ENCODE data around the gene SHB.
A peak's percentile ranks its signal among the peaks of the same experiment; 100 is the strongest.

The SHB gene

DNA sequence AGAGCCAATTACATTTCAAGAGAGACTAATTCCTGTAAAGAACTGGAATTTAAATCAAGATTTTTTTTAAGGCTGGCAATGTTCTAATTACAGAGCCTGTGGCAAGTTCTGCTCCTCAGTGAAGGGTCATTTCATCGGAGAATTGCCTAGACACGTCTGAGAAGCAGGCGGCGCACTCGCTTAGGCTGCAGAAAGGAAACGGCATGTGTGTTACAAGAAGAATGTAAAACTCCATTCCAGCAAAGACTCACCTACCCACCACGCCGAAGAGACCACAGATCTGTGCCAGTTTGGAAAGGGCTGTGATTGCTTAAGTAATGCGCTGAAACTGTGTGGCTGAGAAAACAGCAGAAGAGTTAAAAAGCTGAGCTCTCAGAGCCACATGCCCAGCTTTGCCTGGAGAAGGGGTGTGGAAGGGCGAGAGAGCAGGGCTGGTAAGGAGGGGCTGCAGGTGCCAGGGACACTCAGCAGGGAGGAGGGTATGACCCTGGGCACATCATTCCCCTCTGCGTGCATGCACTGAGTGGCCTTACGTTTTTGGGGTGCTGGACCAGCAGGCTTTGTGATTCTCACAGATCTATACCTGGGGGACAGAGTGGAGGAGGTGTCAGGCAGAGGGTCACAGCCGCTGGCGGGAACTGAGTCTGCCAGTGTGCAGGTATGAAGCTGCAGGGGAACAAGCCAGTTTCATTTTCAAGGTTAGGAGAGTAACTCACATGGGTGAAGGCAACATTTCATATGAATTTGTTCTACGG is 147.3 kb downstream of the SHB start:
- DNase-seq (ENCODE audit: extremely low spot score) = no peak
- ChIA-PET CTCF (no interaction called here), POLR2A (no interaction called here)
- no peak for TF ChIP-seq LEF1 (IDR thresholded peaks at IDR 0.05; ENCODE audit: borderline replicate concordance)
- no peak for TF ChIP-seq NFRKB (IDR thresholded peaks at IDR 0.05)
- TF ChIP-seq TARDBP (IDR thresholded peaks at IDR 0.05) = no peak
- TF ChIP-seq CTBP1 (IDR thresholded peaks at IDR 0.05; ENCODE audit: borderline replicate concordance) = no peak
- TF ChIP-seq L3MBTL2 (conservative IDR thresholded peaks at IDR 0.05) = no peak
- no peak for TF ChIP-seq SUZ12 (IDR thresholded peaks at IDR 0.05)
- TF ChIP-seq SP1 (IDR thresholded peaks at IDR 0.05) = no peak
- TF ChIP-seq BHLHE40 (IDR thresholded peaks at IDR 0.05; ENCODE audit: borderline replicate concordance) = no peak
- TF ChIP-seq FOXK2 (IDR thresholded peaks at IDR 0.05) = no peak
- no peak for TF ChIP-seq FOXM1 (IDR thresholded peaks at IDR 0.05; ENCODE audit: borderline replicate concordance)
- TF ChIP-seq, protein P1, sequence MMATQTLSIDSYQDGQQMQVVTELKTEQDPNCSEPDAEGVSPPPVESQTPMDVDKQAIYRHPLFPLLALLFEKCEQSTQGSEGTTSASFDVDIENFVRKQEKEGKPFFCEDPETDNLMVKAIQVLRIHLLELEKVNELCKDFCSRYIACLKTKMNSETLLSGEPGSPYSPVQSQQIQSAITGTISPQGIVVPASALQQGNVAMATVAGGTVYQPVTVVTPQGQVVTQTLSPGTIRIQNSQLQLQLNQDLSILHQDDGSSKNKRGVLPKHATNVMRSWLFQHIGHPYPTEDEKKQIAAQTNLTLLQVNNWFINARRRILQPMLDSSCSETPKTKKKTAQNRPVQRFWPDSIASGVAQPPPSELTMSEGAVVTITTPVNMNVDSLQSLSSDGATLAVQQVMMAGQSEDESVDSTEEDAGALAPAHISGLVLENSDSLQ (IDR thresholded peaks at IDR 0.05) = no peak
- no peak for TF ChIP-seq ZNF384 (IDR thresholded peaks at IDR 0.05)
- no peak for TF ChIP-seq HDGF (IDR thresholded peaks at IDR 0.05; ENCODE audit: borderline replicate concordance)
- no peak for TF ChIP-seq ARNT (IDR thresholded peaks at IDR 0.05)
- TF ChIP-seq FOXA1 (IDR thresholded peaks at IDR 0.05) = no peak
- no peak for TF ChIP-seq ELF4 (IDR thresholded peaks at IDR 0.05)

DNA sequence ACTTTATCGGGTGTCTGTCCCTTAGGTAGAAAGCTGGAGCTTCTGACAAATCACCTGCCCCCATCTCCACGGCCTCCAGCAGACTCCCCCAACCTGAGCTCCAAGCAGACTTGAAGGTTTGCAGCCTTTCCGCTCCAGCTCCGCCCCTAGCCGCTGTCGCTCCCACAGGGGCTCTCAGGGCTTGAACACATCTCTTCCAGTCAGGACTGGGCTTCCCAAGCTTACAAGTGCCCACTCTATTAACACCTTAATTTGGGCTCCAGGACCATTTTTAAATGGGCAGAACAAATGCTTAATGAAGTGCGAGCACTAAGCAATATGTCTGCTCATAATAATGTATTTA is 147.9 kb downstream of the SHB start:
- TF ChIP-seq ARNT (IDR thresholded peaks at IDR 0.05) (no peak), FOXK2 (IDR thresholded peaks at IDR 0.05) (no peak), L3MBTL2 (conservative IDR thresholded peaks at IDR 0.05) (no peak), ELF4 (IDR thresholded peaks at IDR 0.05) (no peak), LEF1 (IDR thresholded peaks at IDR 0.05; ENCODE audit: borderline replicate concordance) (no peak)
- CTCF ChIA-PET = no interaction called here
- POLR2A ChIA-PET = no interaction called here
- no peak for DNase-seq (ENCODE audit: extremely low spot score)

DNA sequence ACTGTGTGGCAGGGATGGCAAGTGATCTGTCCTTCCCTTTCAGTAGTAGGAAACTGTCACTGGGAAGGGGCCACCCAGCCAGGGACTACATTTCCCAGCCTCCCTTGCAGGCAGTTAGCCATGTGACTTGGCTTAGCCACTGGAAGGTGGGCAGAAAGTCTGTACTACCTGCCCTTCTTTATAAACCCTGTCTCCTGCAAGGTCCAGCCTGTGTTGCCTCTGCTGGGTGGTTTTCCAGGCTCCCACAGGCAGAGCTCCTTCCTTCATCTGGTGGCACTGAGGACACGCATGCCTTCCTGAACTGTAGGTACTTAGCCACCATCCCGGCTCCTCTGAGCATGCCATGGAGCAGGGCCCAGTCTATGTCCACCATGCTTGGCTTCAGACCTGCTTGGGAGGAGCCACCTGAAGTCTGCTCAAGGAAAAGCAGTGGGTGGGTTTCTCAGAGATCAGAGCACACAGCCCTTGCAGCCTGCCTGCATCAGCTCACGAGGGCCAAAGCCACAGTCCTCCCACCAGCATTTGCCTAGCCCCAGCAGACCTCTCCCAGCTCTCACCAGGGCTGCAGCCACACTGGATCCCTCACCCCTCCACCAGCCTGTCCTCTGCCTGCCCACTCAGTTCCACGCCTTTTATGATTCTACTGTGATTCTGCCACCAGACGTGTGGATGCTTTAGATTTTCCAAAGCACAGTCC is 148.4 kb downstream of the SHB start:
- TF ChIP-seq FOXK2 (IDR thresholded peaks at IDR 0.05) (no peak), NFRKB (IDR thresholded peaks at IDR 0.05) (no peak), L3MBTL2 (conservative IDR thresholded peaks at IDR 0.05) (no peak), FOXM1 (IDR thresholded peaks at IDR 0.05; ENCODE audit: borderline replicate concordance) (no peak), ARNT (IDR thresholded peaks at IDR 0.05) (no peak), ELF4 (IDR thresholded peaks at IDR 0.05) (no peak), LEF1 (IDR thresholded peaks at IDR 0.05; ENCODE audit: borderline replicate concordance) (no peak), HDGF (IDR thresholded peaks at IDR 0.05; ENCODE audit: borderline replicate concordance) (no peak), FOXA1 (IDR thresholded peaks at IDR 0.05) (no peak), BHLHE40 (IDR thresholded peaks at IDR 0.05; ENCODE audit: borderline replicate concordance) (no peak), TARDBP (IDR thresholded peaks at IDR 0.05) (no peak)
- TF ChIP-seq, protein P1 (IDR thresholded peaks at IDR 0.05) = no peak
- ChIA-PET POLR2A (no interaction called here), CTCF (no interaction called here)
- DNase-seq (ENCODE audit: extremely low spot score) = peak; percentile 26

DNA sequence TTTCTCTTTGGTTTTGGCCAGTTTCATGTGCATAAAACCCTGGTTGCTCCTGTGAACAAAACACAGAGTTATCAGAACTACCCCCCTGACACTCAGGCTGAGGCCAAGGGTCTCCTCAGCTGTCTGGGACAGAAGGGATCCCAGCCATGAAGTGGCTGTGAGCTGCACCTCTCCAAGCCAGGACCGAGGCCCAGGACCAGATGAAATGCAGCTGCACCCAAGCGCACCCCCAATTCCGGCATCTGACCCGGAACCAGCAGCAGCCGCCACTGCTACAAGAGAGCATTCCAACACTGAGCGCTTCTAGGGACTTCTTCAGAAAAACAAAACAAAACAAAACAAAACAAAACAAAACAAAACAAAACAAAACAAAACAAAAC is 149.1 kb downstream of the SHB start:
- TF ChIP-seq ZNF384 (IDR thresholded peaks at IDR 0.05) (no peak), TARDBP (IDR thresholded peaks at IDR 0.05) (no peak), NFRKB (IDR thresholded peaks at IDR 0.05) (no peak), FOXK2 (IDR thresholded peaks at IDR 0.05) (no peak), SUZ12 (IDR thresholded peaks at IDR 0.05) (no peak), BHLHE40 (IDR thresholded peaks at IDR 0.05; ENCODE audit: borderline replicate concordance) (no peak), ELF4 (IDR thresholded peaks at IDR 0.05) (no peak), LEF1 (IDR thresholded peaks at IDR 0.05; ENCODE audit: borderline replicate concordance) (no peak), CTBP1 (IDR thresholded peaks at IDR 0.05; ENCODE audit: borderline replicate concordance) (no peak)
- TF ChIP-seq, protein P1 (IDR thresholded peaks at IDR 0.05) = no peak
- ChIA-PET CTCF (no interaction called here), POLR2A (no interaction called here)
- no peak for DNase-seq (ENCODE audit: extremely low spot score)

DNA sequence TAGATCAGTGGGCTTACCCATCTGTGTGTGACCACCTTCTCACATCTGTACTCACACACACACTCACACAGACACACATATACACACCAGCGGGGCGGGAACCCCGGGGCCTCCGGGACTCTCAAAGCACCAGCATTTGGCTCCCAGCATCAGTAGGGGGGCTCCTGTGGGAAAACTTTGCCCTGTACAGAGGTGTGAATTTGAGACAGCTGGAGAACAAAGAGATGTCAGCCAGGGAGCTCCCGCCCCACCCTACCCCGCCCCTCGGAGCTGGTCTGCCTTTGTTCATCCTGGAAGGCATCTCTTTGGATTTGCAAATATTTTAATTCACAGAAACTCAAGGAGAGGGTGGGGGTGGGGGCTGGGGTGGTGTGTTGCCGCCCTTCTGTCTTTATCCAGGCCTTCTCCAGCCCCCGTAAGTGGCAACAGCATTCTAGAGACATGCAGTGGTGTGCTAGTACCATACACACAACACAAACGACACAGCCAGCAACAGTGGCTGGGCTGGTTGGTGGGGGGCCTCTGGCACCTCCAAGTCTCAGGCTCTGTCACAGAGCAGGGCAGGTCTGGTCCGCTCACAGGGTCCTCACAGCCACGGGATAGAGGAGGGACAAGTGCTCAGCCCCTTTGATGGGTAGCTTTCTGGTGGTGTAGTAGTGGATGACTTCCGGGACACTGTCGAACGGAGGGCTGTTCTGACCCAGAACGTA is 149.6 kb downstream of the SHB start:
- TF ChIP-seq ELF4 (IDR thresholded peaks at IDR 0.05) (no peak), L3MBTL2 (conservative IDR thresholded peaks at IDR 0.05) (no peak), BHLHE40 (IDR thresholded peaks at IDR 0.05; ENCODE audit: borderline replicate concordance) (no peak), ARNT (IDR thresholded peaks at IDR 0.05) (no peak), NFRKB (IDR thresholded peaks at IDR 0.05) (no peak)
- TF ChIP-seq, protein P1 (IDR thresholded peaks at IDR 0.05) = no peak
- CTCF ChIA-PET = no interaction called here
- POLR2A ChIA-PET = no interaction called here
- DNase-seq (ENCODE audit: extremely low spot score) = no peak
